ENCODE data around the gene UBQLN4.

UBQLN4 gene

DNA sequence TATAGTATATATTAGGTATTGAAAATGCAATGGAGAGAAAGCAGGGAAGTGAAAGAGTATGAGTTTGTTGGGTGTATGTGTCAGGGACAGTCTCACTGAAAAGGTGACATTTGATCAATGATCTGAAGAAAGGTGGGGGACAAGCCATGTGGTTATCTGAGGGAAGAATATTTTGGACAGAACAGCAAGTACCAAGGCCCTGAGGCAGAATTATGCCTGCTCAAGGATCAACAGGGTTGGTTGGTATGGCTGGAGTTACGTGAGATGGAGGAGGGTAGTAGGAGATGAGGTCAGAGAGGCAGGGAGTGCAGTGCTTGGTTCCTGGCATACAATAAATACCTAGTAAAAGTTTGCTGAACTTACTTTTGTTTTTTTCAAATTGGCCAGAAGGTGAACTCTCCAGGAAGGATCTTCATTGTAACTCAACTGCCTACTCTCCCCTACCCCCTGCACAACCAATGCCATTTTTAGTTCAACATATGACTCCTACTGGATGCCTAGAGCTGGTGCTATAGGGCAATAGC lies 2.8 kb upstream of the UBQLN4 start:
- DNase-seq: no peak

DNA sequence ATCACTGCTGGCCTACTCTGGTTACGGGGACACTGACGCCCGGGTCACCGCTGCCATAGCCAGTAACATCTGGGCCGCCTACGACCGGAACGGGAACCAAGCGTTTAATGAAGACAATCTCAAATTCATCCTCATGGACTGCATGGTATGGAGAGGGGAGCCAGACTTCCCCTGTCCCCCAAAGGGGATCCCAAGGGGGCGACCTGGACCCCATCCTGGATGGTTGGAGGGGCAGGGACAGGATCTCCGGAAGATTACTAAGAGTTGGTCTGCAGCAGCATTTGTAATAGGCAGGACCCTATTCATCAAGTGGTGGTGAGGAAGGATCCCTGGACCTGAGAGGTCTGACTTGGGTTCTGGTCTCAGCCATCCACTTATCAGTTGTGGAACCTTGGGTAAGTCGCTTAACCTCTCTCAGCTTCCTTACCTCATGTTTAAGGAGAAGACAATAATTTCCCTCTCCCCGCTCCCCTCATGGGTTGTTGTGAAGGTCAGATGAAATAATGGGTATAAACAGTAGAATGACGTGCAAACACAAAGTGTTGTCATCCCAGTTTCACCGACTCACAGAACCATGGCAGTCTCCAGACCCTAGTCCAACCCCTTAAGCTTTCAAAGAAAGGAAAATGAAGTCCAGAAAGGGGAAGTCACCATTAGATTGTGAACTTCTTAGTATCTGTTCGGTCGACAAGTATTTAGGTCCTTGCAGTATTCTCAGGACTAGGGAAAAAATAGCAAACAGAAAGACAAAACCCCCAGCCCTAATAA lies 1.9 kb upstream of the UBQLN4 start:
- peak; percentile 53 to 68 for DNase-seq

DNA sequence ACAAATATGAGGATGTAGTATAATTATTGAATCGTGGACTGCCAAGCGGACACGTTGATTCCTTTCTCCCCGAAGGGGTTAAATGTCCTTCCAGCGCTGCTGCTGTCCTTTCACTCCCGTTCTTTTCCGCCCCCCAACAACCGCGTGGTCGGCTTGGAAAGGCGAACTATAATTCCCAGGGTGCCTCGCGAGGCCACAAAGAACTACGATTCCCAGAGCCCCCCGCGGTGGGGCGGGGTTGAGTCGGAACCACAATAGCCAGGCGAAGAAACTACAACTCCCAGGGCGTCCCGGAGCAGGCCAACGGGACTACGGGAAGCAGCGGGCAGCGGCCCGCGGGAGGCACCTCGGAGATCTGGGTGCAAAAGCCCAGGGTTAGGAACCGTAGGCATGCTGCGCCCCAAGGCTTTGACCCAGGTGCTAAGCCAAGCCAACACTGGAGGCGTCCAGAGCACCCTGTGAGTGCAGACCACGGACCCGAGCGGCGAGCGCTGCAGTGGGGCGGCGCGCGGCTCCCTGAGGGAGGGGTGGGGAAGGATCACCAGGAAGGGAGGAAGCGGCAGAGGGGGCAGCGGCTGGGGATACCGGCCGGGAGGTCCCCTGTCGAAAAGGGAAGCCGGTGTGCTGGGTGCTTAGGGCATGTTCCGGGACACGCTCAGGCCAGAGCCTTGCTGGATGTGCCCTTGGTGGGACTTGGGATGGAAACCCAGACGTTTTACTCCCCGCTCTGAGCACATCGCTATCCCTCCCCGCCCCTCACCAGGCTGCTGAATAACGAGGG lies 1.1 kb upstream of the UBQLN4 start, which contains the start of gene LAMTOR2:
LAMTOR2 (plus strand) TSS at position 283 of the 781 bp plus-strand sequence; CDS start at position 391, 108 bp downstream.
- peak; percentile 98 for DNase-seq

DNA sequence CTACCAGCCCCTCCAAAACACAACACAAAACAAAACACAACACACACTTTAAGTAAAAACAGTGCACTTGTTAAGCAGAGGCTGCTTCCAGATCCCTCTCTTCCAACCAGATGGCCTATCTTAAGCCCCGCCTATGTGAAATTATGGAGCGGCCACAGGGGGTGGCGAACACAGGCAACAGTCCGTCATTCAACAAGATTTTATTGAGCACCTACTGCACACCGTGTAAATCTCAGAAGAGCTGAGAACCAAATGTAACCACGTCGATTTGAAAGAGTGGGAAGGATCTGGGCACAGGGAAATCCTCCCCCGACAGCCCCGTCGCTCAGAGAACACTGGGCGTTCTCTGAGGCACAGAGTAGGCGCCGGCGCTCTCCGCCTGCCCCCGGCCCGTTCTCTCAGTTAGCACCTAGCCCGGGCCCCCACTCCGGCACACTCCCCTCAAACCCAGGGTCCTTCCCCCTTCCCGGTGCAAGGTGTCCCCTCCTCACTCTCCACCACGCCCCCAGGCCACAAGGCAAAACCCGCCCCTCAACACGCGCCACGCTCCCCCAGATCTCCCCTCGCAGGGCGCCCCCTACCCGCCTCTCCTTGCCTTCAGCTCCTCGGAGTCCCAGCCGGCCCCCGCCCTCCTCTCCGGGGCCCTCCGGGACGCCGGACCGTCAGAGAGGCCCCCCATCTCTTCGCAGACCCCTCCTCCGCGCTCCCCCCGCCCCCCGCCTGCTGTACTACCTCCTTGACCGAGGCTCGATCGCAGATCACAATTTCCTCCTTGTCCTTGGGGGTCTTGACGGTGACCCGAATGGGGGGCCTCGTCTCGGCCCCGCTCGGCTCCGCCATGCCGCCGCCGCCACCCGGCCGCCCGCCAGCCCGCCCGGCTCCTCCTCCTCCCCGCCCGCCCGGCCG lies 483 bp downstream of the UBQLN4 start:
- peak; percentile 63 to 64 for DNase-seq

DNA sequence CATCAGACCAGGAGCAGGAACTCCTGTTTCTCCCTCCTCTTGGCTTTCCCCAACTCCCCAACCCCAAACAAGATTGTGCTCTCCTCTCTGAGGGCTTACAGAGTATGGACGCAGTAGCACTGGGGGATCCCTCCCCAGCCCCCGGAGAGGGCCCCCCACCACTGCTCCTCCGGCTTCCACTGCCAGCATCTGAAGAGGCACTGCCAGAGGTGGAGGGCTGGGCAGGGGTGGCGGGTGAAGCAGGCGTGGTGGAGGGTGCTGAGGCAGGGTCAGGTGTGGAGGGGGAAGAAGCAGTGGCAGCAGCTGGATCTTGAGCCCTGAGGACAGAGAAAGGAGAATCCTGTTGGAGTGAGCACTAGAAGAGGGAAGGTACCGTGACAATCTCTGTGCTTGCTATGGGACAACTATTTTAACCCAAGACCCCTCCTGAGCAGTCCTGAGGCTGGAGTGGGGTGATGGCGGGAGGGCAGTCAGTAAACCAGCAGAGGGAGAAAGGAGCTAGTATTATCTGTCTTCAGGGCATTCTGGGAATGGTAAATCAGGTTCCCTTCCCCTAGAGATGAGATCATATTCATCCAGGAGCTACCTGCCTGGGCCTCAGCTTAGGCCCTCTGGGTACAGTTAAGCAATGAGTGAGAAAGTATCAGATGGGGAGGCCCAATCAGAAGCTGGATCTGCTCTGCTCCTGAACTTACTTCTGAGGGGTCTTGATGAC lies 2.4 kb downstream of the UBQLN4 start:
- no peak for DNase-seq

DNA sequence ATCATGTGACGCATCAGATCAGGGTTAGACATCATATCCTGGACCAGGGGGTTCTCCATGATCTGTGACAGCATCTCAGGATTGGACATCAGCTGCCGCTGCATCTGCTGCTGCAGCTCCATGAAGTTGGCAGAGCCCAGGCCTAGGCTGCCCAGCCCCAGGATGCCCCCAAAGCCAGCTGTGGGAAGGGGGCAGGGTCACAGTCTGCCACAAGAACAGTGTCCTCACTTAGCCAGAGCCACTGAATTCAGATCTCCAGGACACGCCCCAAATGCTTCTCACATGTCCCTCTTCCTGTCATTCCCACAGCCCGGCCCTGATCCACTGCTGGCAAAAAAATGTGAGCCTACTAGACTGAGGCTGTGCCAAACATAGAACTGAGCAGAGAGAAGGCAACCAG lies 3.2 kb downstream of the UBQLN4 start:
- DNase-seq: no peak

DNA sequence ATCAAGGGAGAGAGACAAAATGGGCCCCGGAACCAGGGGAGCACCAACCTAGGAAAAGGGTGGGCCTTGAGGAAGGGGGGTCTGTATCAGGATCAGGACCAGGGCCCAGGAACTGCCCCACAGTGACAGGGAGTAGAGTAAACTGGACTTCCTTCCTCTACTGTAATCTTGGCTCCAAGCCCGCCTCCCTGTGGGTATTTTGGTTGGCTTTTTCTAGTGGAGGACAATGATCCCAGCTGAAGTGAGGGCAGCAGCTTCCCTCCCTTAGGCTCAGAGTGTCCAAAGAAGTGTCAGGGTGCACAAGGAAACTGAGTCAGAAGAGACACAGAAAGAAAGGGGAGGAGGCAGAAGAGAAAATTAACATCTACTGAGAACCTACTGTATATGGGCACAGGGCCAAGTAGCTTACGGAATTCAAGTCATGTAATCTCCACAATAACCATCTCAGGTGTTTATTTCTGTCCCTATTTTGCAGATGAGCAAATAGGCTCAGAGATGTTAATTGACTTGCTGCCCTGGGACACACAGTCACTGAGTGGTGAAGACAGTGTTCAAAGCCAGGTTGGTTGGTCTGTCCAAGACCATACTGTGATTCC lies 4.8 kb downstream of the UBQLN4 start:
- no peak for DNase-seq

DNA sequence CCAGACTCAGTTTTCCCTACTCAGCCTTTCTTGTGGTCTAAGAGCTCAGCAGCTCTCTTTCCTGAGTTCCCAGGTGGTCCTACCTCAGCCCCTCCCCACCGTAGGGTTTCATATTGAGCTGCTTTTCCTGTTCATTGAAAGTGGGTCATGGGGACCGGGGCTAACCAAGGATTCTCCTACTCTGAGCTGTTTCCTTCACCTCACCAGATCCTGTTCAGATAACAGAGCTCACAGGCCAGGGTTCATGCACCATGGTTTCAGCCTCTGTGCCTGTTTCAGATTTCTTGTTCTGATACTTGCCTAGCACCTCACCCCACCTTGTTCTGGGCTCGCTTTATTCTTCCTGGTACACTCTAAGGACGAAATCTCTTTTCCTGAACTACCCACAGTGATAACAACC lies 8.5 kb downstream of the UBQLN4 start:
- no peak for DNase-seq

DNA sequence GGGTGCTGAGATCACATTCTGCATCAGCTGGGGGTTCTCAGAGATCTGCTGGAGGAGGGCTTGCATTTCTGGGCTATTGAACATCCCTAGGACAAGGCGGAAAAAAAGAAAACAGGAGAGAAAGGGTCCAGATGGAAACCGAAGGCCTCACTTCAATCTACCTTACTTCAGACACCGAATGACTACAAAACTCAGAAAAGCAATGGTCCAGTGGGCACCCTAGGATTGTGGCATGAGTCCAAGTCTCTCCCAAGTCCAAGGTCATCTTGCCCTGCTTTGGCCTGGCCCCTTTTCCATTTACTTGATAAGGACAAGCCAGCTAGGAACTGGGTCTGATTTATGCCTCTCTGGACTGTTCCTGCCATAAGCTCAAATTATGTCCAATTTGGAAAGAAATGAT lies 10.8 kb downstream of the UBQLN4 start:
- no peak for DNase-seq

DNA sequence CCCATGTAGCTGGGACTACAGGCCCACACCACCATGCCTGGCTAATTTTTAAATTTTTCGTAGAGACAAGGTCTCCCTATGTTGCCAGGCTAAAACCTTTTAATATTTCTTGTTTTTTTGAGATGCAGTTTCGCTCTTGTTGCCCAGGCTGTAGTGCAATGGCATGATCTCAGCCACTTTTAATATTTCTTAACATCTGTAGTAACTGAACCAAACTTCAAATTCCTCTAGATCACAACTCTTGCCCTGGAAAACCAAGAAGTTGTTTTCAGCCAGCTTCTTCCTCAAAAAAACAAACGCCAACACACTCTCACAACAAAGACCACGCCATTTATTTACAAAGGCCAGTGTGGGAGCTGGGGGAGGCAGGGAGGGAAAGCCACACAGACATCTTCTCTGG lies 18.6 kb downstream of the UBQLN4 start:
- peak; percentile 69 to 73 for DNase-seq

DNA sequence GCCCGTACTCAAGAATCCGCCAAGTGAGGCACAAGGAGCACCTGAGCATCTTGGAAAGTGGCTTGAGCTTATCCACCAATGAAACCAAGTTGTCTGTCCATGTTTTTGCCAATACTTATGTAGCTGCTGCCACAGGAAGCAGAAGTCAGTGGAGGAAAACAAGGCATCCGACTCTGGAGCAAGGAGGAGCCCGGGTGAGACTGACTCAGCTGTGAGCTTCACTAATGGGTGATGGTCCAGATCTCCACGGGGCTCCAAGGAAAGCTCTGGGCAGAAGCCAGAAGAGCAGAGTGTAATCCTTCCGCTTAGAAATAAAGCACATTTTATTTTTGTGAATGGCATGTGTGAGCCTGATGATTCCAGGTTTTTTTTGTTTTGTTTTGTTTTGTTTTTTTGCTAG lies 20.6 kb downstream of the UBQLN4 start:
- peak in 1 of 2 donors; percentile 10 for DNase-seq

DNA sequence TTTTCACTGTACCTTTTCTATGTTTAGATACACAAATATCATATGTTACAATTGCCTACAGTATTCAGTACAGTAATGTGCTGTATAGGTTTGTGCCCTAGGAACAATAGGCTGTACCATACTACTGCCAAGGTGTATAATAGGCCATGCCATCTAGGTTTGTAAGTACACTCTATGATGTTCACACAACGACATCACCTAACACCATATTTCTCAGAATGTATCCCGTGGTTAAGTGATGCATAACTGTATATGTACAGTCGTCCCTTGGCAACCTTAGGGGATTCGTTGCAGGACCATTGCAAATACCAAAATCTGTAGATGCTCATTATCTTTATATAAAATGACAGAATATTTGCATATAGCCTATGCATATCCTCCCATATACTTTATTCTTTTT lies 27.0 kb downstream of the UBQLN4 start:
- no peak for DNase-seq

DNA sequence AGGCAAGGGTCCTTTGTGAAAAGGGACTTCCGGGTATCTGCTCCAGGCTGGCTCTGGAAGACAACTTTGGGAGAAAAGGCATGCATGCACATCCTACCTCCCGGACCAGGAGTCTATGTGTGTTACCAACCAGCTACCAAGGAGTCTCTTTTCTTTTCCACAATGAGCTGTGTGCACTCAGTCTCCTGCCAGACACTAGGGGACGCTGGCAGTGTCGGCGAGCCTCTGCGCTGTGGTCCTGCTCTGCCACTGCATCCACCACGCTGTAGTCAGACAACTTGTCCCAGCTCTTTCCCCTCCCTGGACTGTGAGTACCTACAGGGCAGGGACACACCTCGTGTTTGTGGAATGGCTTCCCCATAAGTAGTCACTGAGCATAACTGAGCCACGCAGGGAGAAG lies 27.7 kb downstream of the UBQLN4 start:
- peak; percentile 44 to 75 for DNase-seq

DNA sequence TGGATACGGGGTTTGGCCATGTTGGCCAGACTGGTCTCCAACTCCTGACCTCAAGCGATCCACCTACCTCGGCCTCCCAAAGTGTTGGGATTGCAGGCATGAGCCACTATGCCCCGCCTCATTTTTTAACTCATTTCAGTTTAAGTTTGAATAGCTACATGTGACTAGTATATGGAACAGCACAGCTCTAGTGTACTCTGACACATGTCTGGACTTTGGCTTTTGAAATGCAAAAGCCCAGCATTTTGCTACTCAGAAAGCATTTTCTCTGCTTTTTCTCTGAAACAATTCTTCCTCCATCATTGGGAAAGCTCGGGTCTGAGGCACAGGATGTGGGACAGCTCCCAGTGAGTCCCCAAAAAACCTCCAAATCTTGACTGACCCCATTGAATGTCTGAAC lies 28.8 kb downstream of the UBQLN4 start:
- no peak for DNase-seq

DNA sequence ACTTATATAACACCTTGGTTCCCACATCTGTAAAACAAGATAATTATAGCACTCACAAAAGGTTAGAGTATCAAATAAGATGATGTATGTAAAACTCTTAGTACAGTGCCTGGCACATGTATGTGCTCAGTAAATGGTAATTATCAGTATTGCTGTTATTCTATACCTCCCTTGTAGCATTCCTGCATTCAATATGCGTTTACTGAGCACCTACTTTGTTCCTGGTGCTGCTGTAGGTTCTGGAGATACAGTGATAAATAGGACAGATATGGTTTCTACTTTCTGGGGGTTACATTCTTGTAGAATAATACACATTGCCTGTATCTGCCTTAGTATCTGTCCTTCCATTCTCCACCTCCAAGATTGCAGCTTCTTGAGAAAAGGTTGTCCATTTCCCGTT lies 31.6 kb downstream of the UBQLN4 start:
- DNase-seq: no peak

DNA sequence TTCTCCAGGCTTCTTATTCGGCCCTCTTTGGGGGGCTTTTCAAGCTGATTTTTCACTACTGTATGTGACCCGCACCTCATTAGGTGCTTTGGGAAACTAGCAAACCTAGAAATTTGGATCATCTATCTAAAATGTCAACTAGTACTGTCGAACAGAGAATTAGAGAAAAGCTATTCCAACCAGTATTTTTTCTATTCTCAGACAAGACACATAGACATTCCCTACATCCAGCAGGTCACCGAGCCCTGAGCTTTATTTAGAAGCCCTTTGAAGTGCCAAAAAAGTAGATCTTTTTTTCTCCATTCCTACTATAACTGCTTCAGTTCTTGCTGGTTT lies 32.5 kb downstream of the UBQLN4 start:
- DNase-seq: no peak

DNA sequence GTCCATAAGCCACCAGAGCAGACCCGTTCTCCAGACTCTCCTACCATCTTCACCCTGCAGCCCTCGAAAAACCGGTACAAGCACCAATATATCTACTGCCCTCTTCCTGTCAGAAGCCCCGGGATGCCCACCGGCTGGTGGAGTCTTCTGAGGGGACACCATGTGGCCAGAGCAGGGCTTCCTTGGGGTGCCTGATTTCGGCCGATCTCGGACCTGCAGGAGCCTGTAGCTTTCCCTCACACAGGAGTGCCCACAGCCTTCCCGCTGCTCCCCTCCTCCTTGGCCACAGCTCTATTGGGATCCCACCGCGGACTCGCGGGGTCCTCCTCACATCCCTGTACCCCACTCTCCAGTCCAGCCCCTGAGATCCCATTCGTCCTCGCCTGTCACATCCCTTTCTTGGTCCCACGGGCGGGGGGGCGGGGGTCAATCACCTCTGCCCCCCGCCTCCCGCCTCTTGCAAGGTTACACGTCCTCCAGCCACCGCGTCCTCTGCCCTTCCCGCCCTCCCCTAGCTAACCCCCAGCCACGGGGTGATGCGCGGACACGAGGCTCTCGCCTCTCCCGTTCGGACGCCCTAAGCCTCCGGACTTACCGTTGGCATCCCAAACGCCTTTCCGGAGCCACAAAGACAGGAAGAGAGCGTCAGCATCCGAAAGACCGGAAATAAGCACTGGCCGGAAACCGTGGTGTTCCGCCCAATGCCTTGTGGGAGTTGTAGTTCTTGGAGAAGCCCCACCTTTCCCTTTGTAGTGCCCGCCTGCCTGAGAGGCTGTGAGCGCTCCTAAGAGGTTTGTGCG lies 33.1 kb downstream of the UBQLN4 start, which contains the start of gene SSR2:
SSR2 (minus strand) TSS at position 659 of the 800 bp plus-strand sequence. CDS start 784 bp downstream, outside the sequence.
- DNase-seq: peak; percentile 84 to 91

DNA sequence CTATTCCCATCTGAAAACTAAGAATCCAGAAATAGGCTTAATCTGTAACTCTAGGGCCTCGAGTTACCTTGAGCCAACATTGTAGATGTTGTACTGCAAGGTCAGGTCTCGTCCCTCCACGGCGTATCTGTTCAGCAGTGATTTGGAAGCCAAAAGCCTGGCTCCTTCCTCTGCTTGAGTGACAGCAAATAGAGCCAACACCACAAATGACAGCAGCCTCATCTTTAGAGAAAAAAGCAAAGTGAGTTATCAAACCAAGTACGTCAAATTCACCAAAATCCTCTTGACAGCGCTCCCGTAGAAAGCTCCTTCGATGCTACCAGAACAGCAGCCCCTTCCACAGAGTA lies 33.7 kb downstream of the UBQLN4 start:
- DNase-seq: no peak

DNA sequence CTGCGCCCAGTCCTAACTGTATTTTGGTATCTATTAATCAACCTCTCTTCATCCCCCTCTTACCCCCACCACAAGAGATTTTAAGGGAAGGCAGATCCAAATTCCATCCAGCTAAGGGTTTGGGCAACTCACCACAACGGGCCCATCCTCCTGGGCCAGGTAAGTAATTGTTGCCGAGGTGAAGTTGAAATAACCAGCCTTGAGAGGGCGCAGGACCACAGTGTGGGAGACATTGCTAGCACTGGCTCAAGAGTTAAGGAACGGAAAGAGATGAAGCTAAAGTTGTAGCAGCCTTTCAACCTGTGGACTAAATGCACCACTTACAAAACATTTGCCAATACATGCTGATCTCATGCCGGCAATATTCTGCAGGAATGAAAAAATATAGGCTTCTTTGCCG lies 38.8 kb downstream of the UBQLN4 start:
- DNase-seq: no peak

DNA sequence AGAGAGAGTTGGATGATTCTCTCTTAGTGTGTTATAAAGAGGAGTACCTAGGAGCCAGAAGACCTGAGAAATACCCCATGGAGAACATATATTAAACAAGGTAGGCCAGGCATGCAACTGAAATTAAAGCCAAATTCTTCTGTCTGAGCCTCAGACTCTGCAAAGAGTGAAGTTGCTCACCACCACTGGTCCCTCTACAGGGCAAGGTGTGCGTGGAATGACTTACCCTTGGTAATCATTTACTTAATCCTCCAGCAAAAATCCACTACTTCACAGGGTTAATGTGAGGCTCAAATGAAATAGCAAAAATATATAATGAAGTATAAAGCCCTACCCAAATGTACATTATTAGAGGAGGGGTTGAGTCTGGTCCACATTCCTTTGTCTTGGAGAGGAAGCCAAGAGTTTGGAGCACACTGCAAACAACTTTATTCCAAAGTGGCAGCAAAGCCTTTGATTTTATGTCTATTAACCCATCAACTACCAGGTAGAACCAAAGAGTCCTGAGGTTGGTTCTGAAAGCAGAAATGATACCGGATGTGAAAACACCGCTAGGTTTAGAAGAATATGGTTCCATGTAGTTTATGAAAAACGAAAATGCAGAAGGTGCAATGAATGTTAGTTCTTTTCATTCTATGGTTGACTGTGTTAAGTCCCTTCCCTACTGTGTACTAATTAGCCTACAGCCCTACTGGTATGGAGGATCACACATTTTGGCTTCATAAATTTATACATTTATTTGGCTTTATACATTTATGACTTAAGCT lies 41.4 kb downstream of the UBQLN4 start:
- no peak for DNase-seq
